DMS79 treated with DMSO at 0.1 percent for 48 hours (cell line): ENCODE measurements around the gene ODC1.
"Not testable (repeated sequence)": the region's sequence is repeated elsewhere in the genome, so short reads cannot be mapped to it uniquely, and the experiment has no call there.

Experiments used
- DNase-seq: peaks from one replicate; lab custom pipeline; 2025; lab: John Stamatoyannopoulos, UW

Gene ODC1

DNA sequence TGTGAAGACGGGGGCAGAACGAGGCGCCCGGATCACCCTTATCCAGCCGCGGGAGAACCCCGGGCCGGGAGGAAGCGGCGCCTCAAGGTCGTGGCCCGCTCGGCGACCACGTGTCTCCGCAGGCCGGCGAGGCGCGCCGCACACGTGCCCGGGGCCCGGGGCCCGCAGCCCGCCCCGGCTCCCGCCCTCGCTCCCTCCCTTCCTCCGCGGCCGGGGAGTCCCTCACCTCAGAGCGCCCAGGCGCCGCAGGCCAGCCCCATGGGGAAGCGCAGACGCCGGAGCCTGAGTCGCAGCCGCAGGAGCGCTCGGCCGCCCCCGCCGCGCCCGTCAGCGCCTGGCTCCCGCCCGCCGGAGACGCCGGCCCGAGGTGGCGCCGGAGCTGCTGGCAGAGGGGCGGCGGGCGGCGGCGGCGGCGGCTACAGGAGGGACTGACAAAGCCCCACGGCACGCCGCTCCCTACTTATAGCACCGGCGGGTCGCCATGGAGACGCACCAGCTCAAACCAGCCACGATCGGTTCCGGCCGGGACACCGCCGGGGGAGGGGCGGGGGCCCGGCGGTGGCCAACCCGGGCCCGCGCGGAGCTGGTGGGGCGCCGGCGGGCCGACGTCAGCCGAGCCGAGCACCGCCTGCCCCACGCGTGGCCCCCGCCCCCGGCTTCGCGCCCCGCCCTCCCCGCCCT, at the start of gene ODC1:
Gene ODC1, minus strand, starts transcription at position 433 of the 681 bp plus-strand sequence. CDS start 3,295 bp downstream, outside the sequence.
- DNase-seq = peak; percentile 91

GRCh38 chr2:10497797-10498251, 49.7 kb upstream of the ODC1 start:
- peak; percentile 43 for DNase-seq

GRCh38 chr2:10495988-10496313, 47.8 kb upstream of the ODC1 start:
- no peak for DNase-seq

DNA sequence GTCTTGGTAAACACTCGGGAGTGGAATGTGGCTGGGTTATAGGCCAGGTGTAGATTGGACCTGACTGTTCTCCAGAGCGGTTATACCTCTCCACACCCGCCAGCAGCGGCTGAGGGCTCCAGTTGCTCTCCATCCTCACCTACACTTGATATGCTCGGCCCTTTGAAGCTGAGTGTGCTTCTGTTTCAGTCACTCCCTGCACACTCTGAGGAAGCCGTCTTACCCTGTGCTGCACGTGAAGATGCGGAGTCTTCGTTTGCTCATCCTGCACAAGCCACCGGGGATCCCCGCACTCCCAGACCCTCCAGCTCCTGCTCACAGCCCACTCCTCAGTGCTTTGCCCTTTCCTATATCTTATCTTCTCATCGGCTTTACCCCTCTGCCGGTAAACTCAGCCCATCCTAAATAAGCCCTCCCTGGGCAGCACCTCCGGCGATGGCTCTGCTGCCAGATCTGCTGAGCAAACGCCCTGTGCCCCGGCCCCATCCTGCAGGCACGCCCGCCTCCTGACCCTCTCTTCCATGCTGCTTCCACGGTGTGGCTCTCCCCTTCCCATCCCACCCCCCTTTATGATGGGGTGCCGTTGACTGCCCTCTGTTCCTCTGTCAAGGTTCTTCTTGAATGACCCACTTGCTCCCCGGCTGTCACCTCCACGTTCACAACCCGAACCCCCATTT, 47.3 kb upstream of the ODC1 start:
- DNase-seq = no peak

DNA sequence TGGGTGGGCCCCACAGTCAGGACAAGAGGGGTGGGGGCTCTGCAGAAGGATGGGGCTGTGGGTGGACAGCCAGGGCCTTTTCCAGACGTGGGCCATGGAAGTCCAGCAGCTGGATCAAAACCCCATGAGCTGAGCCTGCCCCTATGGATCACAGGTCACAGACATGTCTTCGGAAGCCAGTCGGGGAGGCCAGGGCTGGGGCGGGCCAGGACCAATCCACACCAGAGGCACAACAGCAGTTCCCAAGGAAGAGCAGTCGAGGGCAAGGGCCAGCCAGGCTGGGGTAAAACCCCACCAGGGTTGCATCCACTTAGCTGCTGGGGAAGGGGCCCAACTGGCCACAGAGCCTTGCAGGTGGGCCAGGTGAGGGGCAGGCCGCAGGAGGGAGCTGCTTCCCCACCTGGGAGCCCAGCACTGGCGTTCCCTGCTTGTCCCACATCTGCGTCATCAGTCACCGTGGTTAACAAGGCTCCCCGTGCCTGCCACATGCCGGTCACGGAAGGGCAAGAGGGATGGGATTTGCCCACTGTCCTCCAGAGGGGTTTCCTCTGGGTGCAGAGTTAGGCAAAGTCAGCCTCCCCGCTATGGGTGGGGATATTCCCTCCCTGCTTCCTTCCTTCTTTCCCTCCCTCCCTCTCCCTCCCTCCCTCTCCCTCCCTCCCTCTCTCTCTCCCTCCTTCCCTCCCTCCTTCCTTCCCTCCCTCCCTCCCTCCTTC, 46.4 kb upstream of the ODC1 start:
- DNase-seq = no peak

- DNase-seq = peak; percentile 31
Measured at GRCh38 chr2:10493634-10494281, 45.6 kb upstream of the ODC1 start.

DNA sequence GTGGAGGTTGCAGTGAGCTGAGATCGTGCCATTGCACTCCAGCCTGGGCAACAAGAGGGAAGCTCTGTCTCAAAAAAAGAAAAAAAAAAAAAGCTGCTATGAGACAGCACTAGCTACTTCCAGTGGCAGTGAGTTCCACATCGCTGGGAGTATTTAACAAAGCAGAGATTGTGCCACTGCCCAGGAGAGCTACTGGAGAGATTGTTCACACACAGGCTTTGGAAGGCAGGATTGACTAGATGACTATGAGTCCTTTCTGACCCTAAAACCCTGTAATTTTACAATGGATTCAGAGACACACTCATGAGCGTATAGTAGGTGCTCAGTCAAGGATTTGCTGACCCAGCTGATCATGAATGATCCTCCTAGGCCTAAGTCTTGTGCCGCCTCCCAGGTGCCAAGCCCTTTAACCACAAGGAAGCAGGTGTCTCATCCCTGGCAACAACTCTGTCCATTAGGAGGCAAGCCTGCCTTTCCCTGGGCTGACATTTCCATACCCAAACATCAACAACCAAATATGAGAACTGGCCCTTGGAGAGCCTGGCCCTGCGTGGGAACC, 45.0 kb upstream of the ODC1 start:
- peak; percentile 31 for DNase-seq

GRCh38 chr2:10490806-10491291, 42.7 kb upstream of the ODC1 start:
- no peak for DNase-seq

- DNase-seq = no peak
Measured at GRCh38 chr2:10489842-10490555, 41.9 kb upstream of the ODC1 start.

- not testable (repeated sequence) for DNase-seq
Measured at GRCh38 chr2:10488142-10488541, 40.0 kb upstream of the ODC1 start.

DNA sequence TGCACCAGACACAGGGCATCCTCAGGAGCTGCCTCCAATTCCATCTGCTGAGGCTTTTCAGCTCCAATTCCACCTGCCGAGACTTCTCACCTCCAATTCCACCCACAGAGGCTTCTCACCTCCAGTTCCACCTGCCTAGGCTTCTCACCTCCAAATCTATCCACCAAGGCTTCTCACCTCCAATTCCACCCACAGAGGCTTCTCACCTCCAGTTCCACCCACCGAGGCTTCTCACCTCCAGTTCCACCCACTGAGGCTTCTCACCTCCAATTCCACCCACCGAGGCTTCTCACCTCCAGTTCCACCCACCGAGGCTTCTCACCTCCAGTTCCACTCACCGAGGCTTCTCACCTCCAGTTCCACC, 39.6 kb upstream of the ODC1 start:
- DNase-seq = not testable (repeated sequence)

DNA sequence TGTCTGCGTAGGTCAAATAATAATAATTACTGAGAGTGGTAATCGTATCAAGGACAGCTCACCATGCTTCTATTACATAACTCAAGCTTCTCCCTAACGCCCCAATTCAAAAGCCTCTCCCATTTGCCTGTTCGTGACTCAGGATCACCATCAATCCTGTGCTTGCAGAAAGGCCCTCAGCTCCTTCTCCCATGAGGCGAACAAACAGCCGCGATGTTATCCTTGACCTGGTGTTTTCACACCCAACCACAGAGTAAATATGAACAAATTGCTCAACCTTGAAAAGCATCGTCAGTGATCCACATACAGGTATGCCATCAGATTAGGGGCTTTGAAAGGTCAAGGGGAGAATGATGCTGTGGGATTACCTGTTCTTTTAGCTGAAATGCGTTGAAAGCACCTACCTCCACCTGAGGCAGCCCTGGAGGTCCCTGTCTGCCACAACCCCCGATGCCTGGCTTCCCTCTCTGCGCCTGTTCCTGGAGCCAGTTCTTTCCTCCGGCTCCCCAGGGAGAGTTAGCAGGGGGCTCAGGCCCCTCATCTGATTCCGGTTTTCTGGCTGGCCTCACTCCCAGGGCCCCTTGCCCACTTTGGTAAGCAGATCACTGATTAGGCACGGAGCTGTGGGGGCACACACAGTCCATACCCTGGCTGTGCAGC, 39.1 kb upstream of the ODC1 start:
- DNase-seq = peak; percentile 14

DNA sequence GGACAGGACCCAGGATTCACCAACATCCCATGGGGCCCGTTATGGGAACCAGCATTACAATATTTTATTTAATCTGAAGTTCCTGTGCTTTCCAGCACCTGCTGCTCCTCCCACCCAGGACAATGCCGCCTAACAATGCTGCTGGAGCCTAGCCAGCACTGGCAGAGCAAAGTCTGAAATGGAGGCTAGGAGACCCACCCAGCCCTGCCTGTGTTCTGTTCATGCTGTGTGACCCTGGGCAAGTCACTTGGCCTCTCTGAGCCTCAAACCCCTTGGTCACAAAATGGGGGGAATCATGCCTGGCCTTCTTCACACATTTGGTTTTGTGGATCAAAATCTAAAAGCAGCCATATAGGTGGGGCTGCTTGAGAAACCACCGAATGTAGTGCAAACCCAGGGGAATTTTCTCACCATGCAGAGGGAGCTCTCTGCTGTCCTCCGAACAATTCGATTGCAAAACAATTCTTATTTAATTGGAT, 38.5 kb upstream of the ODC1 start:
- DNase-seq = no peak

DNA sequence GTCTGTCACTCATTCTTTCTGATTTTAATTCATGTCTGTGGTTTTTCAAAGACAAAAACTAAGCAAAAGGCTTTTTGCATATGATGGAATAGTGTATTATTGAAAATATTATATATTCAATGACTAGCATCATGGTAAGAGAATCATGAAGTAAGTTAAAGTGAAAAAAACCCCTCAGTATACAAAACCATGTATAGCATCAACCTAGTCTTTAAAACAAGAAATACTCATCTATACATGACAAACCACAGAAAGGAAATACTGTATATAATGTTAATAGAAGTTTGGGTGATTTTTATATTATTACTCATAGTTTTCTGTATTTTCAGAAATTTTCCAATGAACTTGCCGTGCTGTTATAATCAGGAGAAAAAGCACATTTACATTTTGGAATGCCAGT, 38.0 kb upstream of the ODC1 start:
- DNase-seq = no peak

DNA sequence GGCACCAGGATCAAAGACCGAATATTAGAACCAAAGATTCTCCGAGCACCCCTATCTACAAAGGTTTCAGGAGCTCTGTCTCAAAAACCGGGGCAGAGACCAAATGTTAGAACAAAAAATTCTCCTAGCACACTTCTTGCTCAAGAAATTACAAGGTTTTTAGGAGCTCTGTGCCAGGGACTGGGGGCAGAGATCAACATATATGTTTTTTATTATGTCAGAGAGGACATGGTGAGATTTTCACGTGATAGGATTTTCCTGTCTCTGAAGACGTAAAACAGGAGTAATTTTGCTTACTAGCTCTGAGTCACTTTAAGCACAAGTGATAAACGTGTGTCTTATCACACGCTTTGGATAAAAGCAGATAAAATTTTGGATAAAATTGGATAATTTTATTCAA, 34.8 kb upstream of the ODC1 start:
- DNase-seq = no peak

DNA sequence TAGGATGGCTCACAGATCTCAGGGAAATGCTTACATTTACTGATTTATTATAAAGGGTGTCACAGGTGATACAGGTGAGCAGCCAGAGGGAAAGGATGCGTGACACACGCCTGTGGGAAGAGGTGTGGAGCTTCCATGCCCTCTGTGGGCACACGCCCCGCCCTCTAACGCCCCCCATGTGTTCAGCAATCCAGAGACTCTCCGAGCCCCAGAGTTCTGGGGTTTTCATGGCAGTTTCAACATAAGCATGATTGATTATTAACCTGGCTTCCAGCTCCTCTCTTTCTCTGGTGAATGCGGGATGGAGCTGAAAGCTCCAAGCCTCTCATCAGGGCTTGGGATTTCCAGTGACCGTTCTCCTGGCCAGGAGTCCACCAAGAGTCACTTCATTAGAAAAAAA, 34.3 kb upstream of the ODC1 start:
- no peak for DNase-seq

DNA sequence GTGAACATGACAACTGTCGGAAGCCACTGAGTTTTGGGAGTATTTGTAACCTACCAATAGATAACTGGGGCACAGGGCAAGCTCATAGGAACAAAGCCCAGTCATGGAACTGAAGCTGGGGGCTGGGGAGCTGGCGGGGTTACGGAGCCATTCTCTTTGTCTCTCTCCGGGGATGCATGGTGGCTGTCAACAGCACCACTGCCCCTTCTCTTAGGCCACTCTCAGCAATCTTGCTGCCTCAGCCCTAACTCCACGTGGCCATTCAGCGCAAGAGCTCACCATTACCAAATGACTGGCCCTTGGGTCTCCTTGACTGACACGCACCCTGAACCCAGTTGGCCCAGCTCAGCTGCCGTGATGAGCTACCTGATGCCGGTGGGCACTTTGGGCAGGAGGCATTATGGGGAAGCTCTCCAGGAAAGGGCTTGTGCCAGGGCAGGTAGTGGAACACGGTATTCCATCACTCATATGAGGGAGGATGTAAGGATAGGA, 33.6 kb upstream of the ODC1 start:
- DNase-seq = no peak

GRCh38 chr2:10481055-10481665, 33.0 kb upstream of the ODC1 start:
- DNase-seq = no peak

DNA sequence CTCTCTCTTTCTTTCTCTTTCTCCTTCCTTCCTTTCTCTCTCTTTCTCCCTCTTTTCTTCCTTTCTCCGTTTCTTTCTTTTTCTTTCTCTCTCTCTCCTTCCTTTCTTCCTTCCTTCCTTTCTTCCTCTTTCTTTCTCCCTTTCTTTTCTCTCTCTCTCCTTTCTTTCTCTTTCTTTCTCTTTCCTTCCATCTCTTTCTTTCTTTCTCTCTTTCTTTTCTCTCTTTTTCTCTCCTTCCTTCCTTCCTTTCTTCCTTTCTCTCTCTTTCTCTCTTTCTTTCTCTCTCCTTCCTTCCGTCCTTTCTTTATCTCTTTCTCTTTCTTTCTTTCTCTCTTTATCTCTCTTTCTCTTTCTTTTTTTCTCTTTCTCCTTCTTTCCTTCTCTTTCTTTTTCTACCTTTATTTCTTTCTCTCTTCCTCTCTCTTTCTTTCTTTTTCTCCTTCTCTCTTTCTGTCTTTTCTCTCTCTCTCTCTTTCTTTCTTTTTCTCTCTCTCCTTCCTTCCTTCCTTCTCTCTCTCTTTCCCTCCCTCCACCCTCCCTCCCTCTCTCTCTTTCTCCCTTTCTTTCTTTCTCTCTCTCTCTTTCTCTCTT, 32.3 kb upstream of the ODC1 start:
- DNase-seq = no peak

DNA sequence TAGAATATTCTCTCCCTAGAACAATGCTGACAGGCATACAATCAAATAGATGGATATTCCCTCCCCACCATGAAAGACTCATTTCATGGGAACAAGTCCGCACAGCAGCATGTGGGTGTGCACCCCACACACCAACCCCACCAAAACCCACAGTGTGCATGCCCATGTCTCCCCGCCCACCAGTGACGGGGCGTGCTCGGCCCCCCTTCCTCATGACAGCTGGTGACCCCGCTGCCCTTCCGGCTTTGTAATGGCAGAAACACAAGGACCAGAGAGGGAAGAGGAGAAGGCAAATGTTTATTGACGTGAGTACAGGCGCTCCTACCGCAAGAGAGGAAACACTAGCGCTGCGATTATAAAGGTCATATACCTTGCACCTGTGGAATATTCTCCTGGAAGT, 30.8 kb upstream of the ODC1 start:
- DNase-seq = no peak
